Activated CD4-positive, alpha-beta T cell treated with anti-CD3 and anti-CD28 coated beads for 1 hour (primary cell): ENCODE data around the gene VIL1.

Experiments
- DNase-seq: peaks from one replicate; pipeline ENCODE4 v3.0.0-alpha.2; 2020

Gene VIL1

GRCh38 chr2:218418717-218419458 is at the start of gene VIL1:
Gene VIL1, plus strand, starts transcription at chr2:218419123. Its CDS starts 4,656 bp downstream, at chr2:218423779.
- no peak for DNase-seq

GRCh38 chr2:218369330-218369729 is 49.6 kb upstream of the VIL1 start:
- DNase-seq, result no peak

- no peak for DNase-seq
Measured at GRCh38 chr2:218370410-218371063, 48.4 kb upstream of the VIL1 start.

GRCh38 chr2:218371983-218372350 is 47.0 kb upstream of the VIL1 start:
- DNase-seq, result no peak

- no peak for DNase-seq
Measured at GRCh38 chr2:218374795-218375194, 44.1 kb upstream of the VIL1 start.

- DNase-seq, result no peak
Measured at GRCh38 chr2:218375212-218375611, 43.7 kb upstream of the VIL1 start.

- DNase-seq, result no peak
Measured at GRCh38 chr2:218378053-218378452, 40.9 kb upstream of the VIL1 start.

- no peak for DNase-seq
Measured at GRCh38 chr2:218381916-218382366, 37.0 kb upstream of the VIL1 start, which contains the start of gene SLC11A1. Gene SLC11A1, plus strand, starts transcription at chr2:218382273. Its CDS starts 96 bp downstream, at chr2:218382369.

GRCh38 chr2:218382785-218383184 is 36.1 kb upstream of the VIL1 start:
- no peak for DNase-seq

GRCh38 chr2:218383892-218384519 is 34.9 kb upstream of the VIL1 start:
- no peak for DNase-seq

- no peak for DNase-seq
Measured at GRCh38 chr2:218384975-218385374, 33.9 kb upstream of the VIL1 start.

GRCh38 chr2:218386505-218387368 is 32.2 kb upstream of the VIL1 start:
- no peak for DNase-seq

GRCh38 chr2:218387369-218388194 is 31.3 kb upstream of the VIL1 start:
- DNase-seq, result no peak

GRCh38 chr2:218389333-218390150 is 29.4 kb upstream of the VIL1 start:
- no peak for DNase-seq

GRCh38 chr2:218391202-218391601 is 27.7 kb upstream of the VIL1 start:
- no peak for DNase-seq

GRCh38 chr2:218392459-218392858 is 26.5 kb upstream of the VIL1 start:
- DNase-seq, result no peak

- DNase-seq, result no peak
Measured at GRCh38 chr2:218392891-218393462, 25.9 kb upstream of the VIL1 start.

GRCh38 chr2:218393750-218394290 is 25.1 kb upstream of the VIL1 start:
- DNase-seq, result no peak

GRCh38 chr2:218394298-218395089 is 24.4 kb upstream of the VIL1 start:
- no peak for DNase-seq

GRCh38 chr2:218395090-218395444 is 23.9 kb upstream of the VIL1 start:
- DNase-seq, result no peak
